CD4-positive, alpha-beta T cell treated with Interleukin-10 for 1 hour (primary cell): ENCODE results near the gene UBE2D2.
"Not testable (repeated sequence)": the region's sequence is repeated elsewhere in the genome, so short reads cannot be mapped to it uniquely, and the experiment has no call there.

ENCODE experiments used
- DNase-seq: peaks from one replicate; pipeline ENCODE4 v3.0.0-alpha.2; 2020

The UBE2D2 gene

GRCh38 chr5:139549162-139549894 is 11.8 kb upstream of the UBE2D2 start:
- no peak for DNase-seq

GRCh38 chr5:139550051-139550872 is 10.9 kb upstream of the UBE2D2 start:
- not testable (repeated sequence) for DNase-seq

GRCh38 chr5:139551191-139551889 is 9.8 kb upstream of the UBE2D2 start:
- DNase-seq: no peak

DNA sequence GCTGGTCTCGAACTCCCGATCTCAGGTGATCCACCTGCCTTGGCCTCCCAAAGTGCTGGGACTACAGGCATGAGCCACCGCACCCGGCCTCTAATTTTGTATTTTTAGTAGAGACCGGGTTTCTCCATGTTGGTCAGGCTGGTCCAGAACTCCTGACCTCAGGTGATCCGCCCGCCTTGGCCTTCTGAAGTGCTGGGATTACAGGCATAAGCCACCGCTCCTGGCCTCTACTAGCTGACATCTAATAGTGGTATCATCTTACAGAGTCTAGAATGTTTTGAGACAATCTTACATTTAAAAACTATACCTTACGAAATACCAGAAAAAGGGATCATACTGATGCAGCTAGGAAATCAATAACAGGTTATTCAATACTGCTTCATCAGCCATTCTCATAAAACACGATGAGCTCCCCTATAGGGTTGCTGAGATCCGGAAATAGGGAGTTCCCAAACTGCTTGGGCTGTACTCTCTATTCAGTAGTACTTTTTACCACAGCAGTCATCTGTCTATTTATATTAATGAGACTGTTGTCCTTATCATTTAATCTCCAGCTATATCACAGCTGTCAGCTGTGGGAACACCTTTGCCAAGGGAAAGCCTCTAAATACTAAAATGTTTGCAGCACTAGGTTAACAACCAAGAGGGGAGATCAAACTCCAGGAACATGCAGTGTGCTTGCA is 8.1 kb upstream of the UBE2D2 start:
- no peak for DNase-seq

DNA sequence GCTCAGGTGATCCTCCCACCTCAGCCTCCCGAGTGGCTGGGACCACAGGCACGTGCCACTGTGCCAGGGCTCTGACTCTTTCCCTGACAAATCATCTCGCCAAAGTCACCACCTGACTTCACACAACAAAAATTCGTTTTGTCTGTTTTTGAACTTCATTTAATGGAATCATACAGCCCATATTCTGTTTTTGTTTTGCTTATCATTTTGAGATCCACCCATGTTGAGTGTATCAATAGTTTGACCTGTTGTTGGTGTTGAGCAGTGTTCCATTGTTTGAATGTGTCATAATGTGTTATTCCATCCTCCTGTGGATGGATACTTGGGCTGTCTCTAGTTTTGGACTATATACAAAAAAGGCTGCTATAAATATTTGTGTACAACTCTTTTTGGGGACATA is 6.9 kb upstream of the UBE2D2 start:
- DNase-seq: no peak

GRCh38 chr5:139557811-139558210 is 3.3 kb upstream of the UBE2D2 start:
- DNase-seq: no peak

GRCh38 chr5:139561655-139562451 is 714 bp downstream of the UBE2D2 start:
- DNase-seq: no peak

DNA sequence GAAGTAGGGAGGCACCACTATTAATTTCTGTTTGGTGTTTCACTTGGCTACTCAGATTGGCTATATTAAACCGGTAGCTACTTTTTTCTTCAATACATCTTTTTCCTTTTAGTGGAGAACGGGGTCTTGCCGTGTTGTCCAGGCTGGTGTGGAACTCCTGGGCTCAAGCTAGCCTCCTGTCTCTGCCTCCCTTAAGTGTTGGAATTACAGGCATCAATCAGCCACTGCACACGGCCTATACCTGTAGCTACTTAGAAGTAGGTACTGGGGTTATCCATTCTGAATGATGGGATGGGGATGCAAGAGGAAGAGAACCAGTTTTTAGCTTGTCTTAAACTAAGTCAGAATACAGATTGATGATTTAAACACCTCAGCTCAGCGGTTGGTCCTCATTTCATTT is 1.7 kb downstream of the UBE2D2 start:
- no peak for DNase-seq

DNA sequence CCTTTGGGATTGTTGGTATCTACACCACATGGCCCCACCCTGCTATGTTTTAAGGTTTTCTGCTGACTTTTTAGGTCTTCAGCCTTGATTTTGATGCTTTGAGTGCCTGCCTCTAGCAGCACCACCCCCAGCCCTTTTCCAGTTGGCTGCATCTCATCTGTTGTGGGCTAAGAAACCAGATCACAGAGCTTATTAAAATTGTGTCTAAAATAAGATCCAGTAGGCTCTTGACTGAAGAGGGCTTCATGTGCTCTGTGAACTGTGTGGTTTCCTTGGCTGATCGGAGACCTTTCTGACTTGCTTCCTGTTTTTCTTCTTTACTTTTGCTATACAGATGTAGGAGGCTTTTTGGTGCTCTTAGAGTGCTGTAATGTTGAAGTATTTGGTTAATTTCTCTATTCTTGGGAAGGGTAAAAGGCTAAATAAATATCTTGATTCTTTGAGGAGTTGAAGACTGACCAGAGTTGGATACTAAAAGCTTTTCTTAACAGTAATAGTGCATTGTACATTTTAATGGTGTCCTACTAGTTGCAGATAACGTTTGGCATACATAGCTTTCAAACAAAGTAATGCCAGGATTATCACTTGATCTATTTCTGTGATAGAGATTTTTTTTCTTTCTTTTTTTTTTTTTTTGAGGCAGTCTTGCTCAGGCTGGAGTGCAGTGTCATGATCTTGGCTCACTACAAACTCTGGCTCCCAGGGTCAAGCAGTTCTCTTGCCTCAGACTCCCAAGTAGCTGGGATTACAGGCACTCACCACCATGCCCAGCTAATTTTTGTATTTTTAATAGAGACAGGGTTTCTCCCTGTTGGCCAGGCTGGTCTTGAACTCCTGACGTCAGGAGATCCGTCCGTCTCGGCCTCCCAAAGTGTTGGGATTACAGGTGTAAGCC is 4.5 kb downstream of the UBE2D2 start:
- DNase-seq: peak; percentile 78

GRCh38 chr5:139566611-139567010 is 5.5 kb downstream of the UBE2D2 start:
- no peak for DNase-seq

- no peak for DNase-seq
Measured at GRCh38 chr5:139569270-139569955, 8.3 kb downstream of the UBE2D2 start.

DNA sequence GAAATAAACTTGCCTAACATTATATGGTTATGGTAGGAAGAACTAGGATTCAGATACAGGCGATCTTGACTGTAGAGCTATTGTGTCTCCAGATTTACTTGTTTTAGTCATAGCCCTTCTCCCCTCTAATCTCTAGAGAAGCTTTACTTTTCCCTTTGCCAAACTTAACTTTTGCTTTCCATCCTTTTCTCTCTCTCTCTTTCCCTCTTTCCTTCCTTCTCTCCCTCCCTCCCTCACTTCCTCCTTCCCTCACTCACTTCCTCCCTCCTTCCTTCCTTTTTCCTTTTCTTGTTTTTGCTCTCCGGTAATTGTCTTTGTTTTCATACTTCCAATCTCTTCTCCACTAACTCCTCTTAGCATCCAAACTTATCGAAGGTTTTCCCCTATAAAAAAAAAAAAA is 10.4 kb downstream of the UBE2D2 start:
- no peak for DNase-seq

- DNase-seq: no peak
Measured at GRCh38 chr5:139571966-139572365, 10.8 kb downstream of the UBE2D2 start.

GRCh38 chr5:139574641-139575312 is 13.6 kb downstream of the UBE2D2 start:
- peak; percentile 68 for DNase-seq

DNA sequence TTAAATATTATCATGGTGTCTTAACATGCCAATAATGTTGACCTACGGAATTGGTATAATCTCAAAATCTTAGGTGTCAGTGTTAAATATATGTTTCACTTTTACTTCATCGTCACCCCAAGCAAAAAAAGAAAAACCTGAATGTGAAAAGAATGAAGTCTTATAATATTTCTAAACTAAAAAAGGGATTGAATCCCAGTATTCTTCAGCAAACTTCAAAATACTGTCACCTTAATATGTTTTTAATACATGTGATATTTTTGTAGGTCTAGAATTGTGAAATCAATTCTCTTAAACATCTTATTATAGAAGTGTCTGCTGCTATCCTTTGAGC is 14.1 kb downstream of the UBE2D2 start:
- no peak for DNase-seq

- DNase-seq: no peak
Measured at GRCh38 chr5:139575751-139576150, 14.6 kb downstream of the UBE2D2 start.

- no peak for DNase-seq
Measured at GRCh38 chr5:139577689-139578290, 16.7 kb downstream of the UBE2D2 start.

GRCh38 chr5:139578325-139578724 is 17.2 kb downstream of the UBE2D2 start:
- DNase-seq: no peak

GRCh38 chr5:139582181-139582580 is 21.0 kb downstream of the UBE2D2 start:
- not testable (repeated sequence) for DNase-seq

DNA sequence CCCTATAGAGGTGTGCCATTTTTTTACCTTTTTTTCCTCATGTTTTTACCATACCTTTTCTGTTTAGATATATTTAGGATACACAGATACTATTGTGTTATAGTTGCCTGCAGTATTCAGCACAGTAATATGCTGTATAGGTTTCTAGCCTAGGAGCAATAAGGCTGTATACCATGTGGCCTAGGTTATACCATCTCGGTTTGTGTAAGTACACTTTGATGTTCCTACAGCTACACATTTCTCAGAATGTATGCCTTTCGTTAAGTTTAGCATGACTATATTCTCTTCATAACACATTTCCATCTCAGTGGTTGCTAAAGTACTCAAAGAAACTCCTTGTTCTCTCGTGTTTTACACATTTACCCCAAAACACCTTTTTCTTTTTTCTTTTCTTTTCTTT is 23.0 kb downstream of the UBE2D2 start:
- DNase-seq: no peak
